Measurements from ENCODE around the gene CDC42BPG. TPM values are rescaled to one million over a fixed set of nuclear protein-coding genes. Genes with fewer than 3 reads are reported as not detected.

The CDC42BPG gene
- total and polyA plus RNA-seq, 9 of the 15 experiments (the other 6 are each of a cell fraction or from before 2014, with no cell fraction given): 0.04 to 8.8 (median 2.1) TPM

GRCh38 chr11:64864473-64865285, 20.2 kb upstream of the CDC42BPG start (continued):
- no peak for TF ChIP-seq CTCFL (IDR thresholded peaks at IDR 0.05; ENCODE audit: borderline replicate concordance, insufficient read depth, low read depth, low read length, poor library complexity, severe bottlenecking)
- TF ChIP-seq IFI16 (CRISPR knock-in tag; IDR thresholded peaks at IDR 0.05): no peak
- no peak for TF ChIP-seq RHOXF2B (CRISPR knock-in tag; conservative IDR thresholded peaks at IDR 0.05)
- no peak for TF ChIP-seq YY1 (IDR thresholded peaks at IDR 0.05; ENCODE audit: borderline replicate concordance in 1 of 3, control insufficient read depth in 1 of 3, extremely low read depth in 1 of 3, insufficient read depth in 3 of 3, insufficient read length in 1 of 3, insufficient replicate concordance in 2 of 3, low read depth in 1 of 3, low read length in 2 of 3)
- no peak for TF ChIP-seq ATF6 (CRISPR knock-in tag; IDR thresholded peaks at IDR 0.05)
- TF ChIP-seq CTCF (IDR thresholded peaks at IDR 0.05 in 2 of 3, conservative IDR thresholded peaks at IDR 0.05 in 1 of 3; ENCODE audit: insufficient read depth in 2 of 3, low read depth in 1 of 3, low read length in 3 of 3): no peak
- no peak for TF ChIP-seq SMAD1 (IDR thresholded peaks at IDR 0.05; ENCODE audit: low read depth, low read length, partially characterized antibody)
- no peak for TF ChIP-seq HES1 (IDR thresholded peaks at IDR 0.05; ENCODE audit: low read depth)
- TF ChIP-seq CXXC5 (CRISPR knock-in tag; IDR thresholded peaks at IDR 0.05): no peak
- TF ChIP-seq ZKSCAN3 (CRISPR knock-in tag; IDR thresholded peaks at IDR 0.05): no peak
- no peak for TF ChIP-seq PTRF (tag; IDR thresholded peaks at IDR 0.05)
- no peak for TF ChIP-seq RBM17 (IDR thresholded peaks at IDR 0.05; ENCODE audit: borderline replicate concordance, low read depth, low read length)
- TF ChIP-seq CHD4 (IDR thresholded peaks at IDR 0.05; ENCODE audit: insufficient read depth, insufficient replicate concordance, low read depth, low read length, poor library complexity, severe bottlenecking): no peak
- no peak for TF ChIP-seq EGR1 (conservative IDR thresholded peaks at IDR 0.05)

Measured in K562 (cell line).